HepG2 (cell line): ENCODE results near the gene LAMA5. TPM values are rescaled to one million over a fixed set of nuclear protein-coding genes. Genes with fewer than 3 reads are reported as not detected.

Experiments used
- CCAR2 ChIP-seq: fragments of 200-400 bp; formaldehyde crosslinking; optimal IDR thresholded peaks from 2 replicates; pipeline ENCODE3; 2018; ENCODE audit warnings: low read depth, mild to moderate bottlenecking, low read length, moderate library complexity
- FOXA1 ChIP-seq, 2 experiments: fragments of 450-650 bp in 1 of 2; sonication (generic) in 1 of 2; formaldehyde crosslinking in 1 of 2; IDR thresholded peaks; 2 replicates each; pipeline versions ENCODE4 v1.4.0 to v1.6.1; 2016 to 2020; ENCODE audit warnings: missing genetic modification reagents in 1 of 2
- HNRNPK ChIP-seq: fragments of 200-400 bp; formaldehyde crosslinking; IDR thresholded peaks from 2 replicates; pipeline ENCODE4 v1.6.1; 2018; ENCODE audit warnings: low read length, low read depth, moderate library complexity, mild to moderate bottlenecking; ENCODE audit not compliant: poor library complexity, severe bottlenecking
- JDP2 ChIP-seq: sonication (generic); formaldehyde crosslinking; IDR thresholded peaks from 2 replicates; pipeline ENCODE4 v1.8.1; 2022; ENCODE audit warnings: missing genetic modification reagents, borderline replicate concordance
- KDM3A ChIP-seq: IDR thresholded peaks from 2 replicates; pipeline ENCODE4 v1.6.1; 2018; ENCODE audit warnings: low read depth, missing compliant biosample characterization
- MEF2D ChIP-seq: sonication (generic); formaldehyde crosslinking; IDR thresholded peaks from 2 replicates; pipeline ENCODE4 v1.5.1; 2020; ENCODE audit warnings: mild to moderate bottlenecking, missing genetic modification reagents
- NFKBIZ ChIP-seq: IDR thresholded peaks from 2 replicates; pipeline ENCODE4 v1.6.1; 2018; ENCODE audit warnings: missing genetic modification reagents, missing compliant biosample characterization
- ONECUT2 ChIP-seq: sonication (generic); formaldehyde crosslinking; IDR thresholded peaks from 2 replicates; pipeline ENCODE4 v1.4.0; 2020; ENCODE audit warnings: missing genetic modification reagents
- SIN3B ChIP-seq: fragments of 150-350 bp; IDR thresholded peaks from 2 replicates; pipeline ENCODE4 v1.6.1; 2014; ENCODE audit warnings: low read length
- TP53 ChIP-seq: sonication (generic); formaldehyde crosslinking; conservative IDR thresholded peaks from 2 replicates; pipeline ENCODE4 v1.4.0; 2020; ENCODE audit warnings: missing genetic modification reagents
- YEATS2 ChIP-seq: sonication (generic); formaldehyde crosslinking; IDR thresholded peaks from 2 replicates; pipeline ENCODE4 v1.4.0; 2020; ENCODE audit warnings: missing genetic modification reagents, borderline replicate concordance
- ZNF136 ChIP-seq: sonication (generic); formaldehyde crosslinking; IDR thresholded peaks from 2 replicates; pipeline ENCODE4 v1.8.1; 2022; ENCODE audit warnings: low read depth, mild to moderate bottlenecking, moderate library complexity, missing genetic modification reagents
- ZNF317 ChIP-seq: sonication (generic); formaldehyde crosslinking; IDR thresholded peaks from 2 replicates; pipeline ENCODE4 v1.5.0; 2020; ENCODE audit warnings: mild to moderate bottlenecking, missing genetic modification reagents
- ZNF318 ChIP-seq: sonication (generic); formaldehyde crosslinking; IDR thresholded peaks from 2 replicates; pipeline ENCODE4 v1.4.0; 2020; ENCODE audit warnings: mild to moderate bottlenecking, missing genetic modification reagents
- ZNF576 ChIP-seq: sonication (generic); formaldehyde crosslinking; IDR thresholded peaks from 2 replicates; pipeline ENCODE4 v1.4.0; 2020; ENCODE audit warnings: mild to moderate bottlenecking, missing genetic modification reagents
- ZNF644 ChIP-seq: IDR thresholded peaks from 2 replicates; pipeline ENCODE4 v1.6.1; 2016; ENCODE audit warnings: low read depth
- polyA plus RNA-seq, 8 experiments: library from polyadenylated mRNA; depleted of rRNA in 3 of 8; stranded (reverse) in 7 of 8; unstranded in 1 of 8; fragments of >200 nt; fragmentation: Illumina TruSeq in 4 of 8; extraction: Trizol in 4 of 8; gene quantifications; 2 replicates each; pipeline versions ENCODE4 v1.2.1 to v1.2.3, GENCODE V29; 2011 to 2016; ENCODE audit warnings: low read depth in 4 of 8, missing spikeins in 1 of 8, mixed read lengths in 1 of 8; ENCODE audit not compliant: insufficient read depth in 1 of 8
- total RNA-seq, 5 experiments: library from RNA; depleted of rRNA; stranded (reverse); fragments of >200 nt; fragmentation: Illumina TruSeq; extraction: Trizol; gene quantifications; 2 replicates each; pipeline ENCODE4 v1.2.3, GENCODE V29; 2016; ENCODE audit warnings: low read depth in 1 of 5
- TF ChIP-seq, protein P1 (sequence below): sonication (generic); formaldehyde crosslinking; IDR thresholded peaks from 2 replicates; pipeline ENCODE4 v1.4.0; 2020; ENCODE audit warnings: missing genetic modification reagents
- TF ChIP-seq, protein P2 (sequence below): sonication (generic); formaldehyde crosslinking; IDR thresholded peaks from 2 replicates; pipeline ENCODE4 v1.5.1; 2020; ENCODE audit warnings: missing genetic modification reagents, mild to moderate bottlenecking, borderline replicate concordance

The LAMA5 gene
- total and polyA plus RNA-seq, 2 of the 13 experiments (the other 11 are each of a cell fraction or from before 2014, with no cell fraction given) = 21.0 to 44.7 TPM

- TF ChIP-seq ZNF576 (CRISPR knock-in tag) = peak; percentile 98; the same call in 1 of the 2 replicates
- no peak for TF ChIP-seq ZNF644 (CRISPR knock-in tag)
- TF ChIP-seq SIN3B = peak; percentile 70; the same call in 1 of the 2 replicates
- TF ChIP-seq YEATS2 (CRISPR knock-in tag) = peak; percentile 97
- TF ChIP-seq, protein P1, sequence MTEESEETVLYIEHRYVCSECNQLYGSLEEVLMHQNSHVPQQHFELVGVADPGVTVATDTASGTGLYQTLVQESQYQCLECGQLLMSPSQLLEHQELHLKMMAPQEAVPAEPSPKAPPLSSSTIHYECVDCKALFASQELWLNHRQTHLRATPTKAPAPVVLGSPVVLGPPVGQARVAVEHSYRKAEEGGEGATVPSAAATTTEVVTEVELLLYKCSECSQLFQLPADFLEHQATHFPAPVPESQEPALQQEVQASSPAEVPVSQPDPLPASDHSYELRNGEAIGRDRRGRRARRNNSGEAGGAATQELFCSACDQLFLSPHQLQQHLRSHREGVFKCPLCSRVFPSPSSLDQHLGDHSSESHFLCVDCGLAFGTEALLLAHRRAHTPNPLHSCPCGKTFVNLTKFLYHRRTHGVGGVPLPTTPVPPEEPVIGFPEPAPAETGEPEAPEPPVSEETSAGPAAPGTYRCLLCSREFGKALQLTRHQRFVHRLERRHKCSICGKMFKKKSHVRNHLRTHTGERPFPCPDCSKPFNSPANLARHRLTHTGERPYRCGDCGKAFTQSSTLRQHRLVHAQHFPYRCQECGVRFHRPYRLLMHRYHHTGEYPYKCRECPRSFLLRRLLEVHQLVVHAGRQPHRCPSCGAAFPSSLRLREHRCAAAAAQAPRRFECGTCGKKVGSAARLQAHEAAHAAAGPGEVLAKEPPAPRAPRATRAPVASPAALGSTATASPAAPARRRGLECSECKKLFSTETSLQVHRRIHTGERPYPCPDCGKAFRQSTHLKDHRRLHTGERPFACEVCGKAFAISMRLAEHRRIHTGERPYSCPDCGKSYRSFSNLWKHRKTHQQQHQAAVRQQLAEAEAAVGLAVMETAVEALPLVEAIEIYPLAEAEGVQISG = peak; percentile 99
- no peak for TF ChIP-seq CCAR2
- TF ChIP-seq FOXA1 (IDR thresholded peaks at IDR 0.05) = no peak
- TF ChIP-seq FOXA1 (CRISPR knock-in tag; IDR thresholded peaks at IDR 0.05) = no peak
- TF ChIP-seq ZNF318 (CRISPR knock-in tag) = no peak
- peak; percentile 81; the same call in 1 of the 2 replicates for TF ChIP-seq TP53 (CRISPR knock-in tag)
- TF ChIP-seq ZNF317 (CRISPR knock-in tag) = no peak
- TF ChIP-seq HNRNPK = peak; percentile 96
- TF ChIP-seq, protein P2, sequence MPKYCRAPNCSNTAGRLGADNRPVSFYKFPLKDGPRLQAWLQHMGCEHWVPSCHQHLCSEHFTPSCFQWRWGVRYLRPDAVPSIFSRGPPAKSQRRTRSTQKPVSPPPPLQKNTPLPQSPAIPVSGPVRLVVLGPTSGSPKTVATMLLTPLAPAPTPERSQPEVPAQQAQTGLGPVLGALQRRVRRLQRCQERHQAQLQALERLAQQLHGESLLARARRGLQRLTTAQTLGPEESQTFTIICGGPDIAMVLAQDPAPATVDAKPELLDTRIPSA (CRISPR knock-in tag) = peak; percentile 13; the same call in 1 of the 2 replicates
- no peak; the same call in 1 of the 2 replicates for TF ChIP-seq NFKBIZ (CRISPR knock-in tag)
- no peak for TF ChIP-seq ONECUT2
- TF ChIP-seq ZNF136 (CRISPR knock-in tag) = no peak
- TF ChIP-seq MEF2D (CRISPR knock-in tag) = no peak
- TF ChIP-seq JDP2 (CRISPR knock-in tag) = no peak; the same call in 1 of the 2 replicates
- peak; percentile 94 for TF ChIP-seq KDM3A (CRISPR knock-in tag)
These were observed 64.6 kb downstream of the LAMA5 start, which contains the start of gene ADRM1 (continued) for GRCh38 chr20:62302341-62303061.
